Central memory CD8-positive, alpha-beta T cell (primary cell): ENCODE results near the gene PPP1R2.

Experiments used
- ATAC-seq: fragments of 150-1000 bp; cut with Tn5 transposase; replicated peaks from 2 replicates; pipeline ENCODE4 v1.10.0; 2022; ENCODE audit warnings: mild to moderate bottlenecking, moderate FRiP score, moderate number of reproducible peaks; ENCODE audit not compliant: poor library complexity, severe bottlenecking; ENCODE audit errors: extremely low read depth
- DNase-seq, 2 donors: peaks; one replicate each; pipeline ENCODE4 v3.0.0; 2021; ENCODE audit warnings: low spot score in 2 of 2
- H3K27ac Mint-ChIP-seq: one replicate; pipeline ENCODE4 v1.8.0; 2022; ENCODE audit warnings: low read depth, mild to moderate bottlenecking, moderate library complexity, mixed read lengths
- H3K27me3 Mint-ChIP-seq: one replicate; pipeline ENCODE4 v1.8.0; 2022; ENCODE audit warnings: mixed read lengths
- H3K36me3 Mint-ChIP-seq: one replicate; pipeline ENCODE4 v1.8.0; 2022; ENCODE audit warnings: mild to moderate bottlenecking, moderate library complexity, mixed read lengths; ENCODE audit not compliant: insufficient read depth
- H3K4me1 Mint-ChIP-seq: one replicate; pipeline ENCODE4 v1.8.0; 2022; ENCODE audit warnings: mixed read lengths
- H3K4me3 Mint-ChIP-seq: one replicate; pipeline ENCODE4 v1.8.0; 2022; ENCODE audit warnings: mild to moderate bottlenecking, moderate library complexity, mixed read lengths
- H3K9me3 Mint-ChIP-seq: one replicate; pipeline ENCODE4 v1.8.0; 2022; ENCODE audit warnings: mixed read lengths

The PPP1R2 gene

DNA sequence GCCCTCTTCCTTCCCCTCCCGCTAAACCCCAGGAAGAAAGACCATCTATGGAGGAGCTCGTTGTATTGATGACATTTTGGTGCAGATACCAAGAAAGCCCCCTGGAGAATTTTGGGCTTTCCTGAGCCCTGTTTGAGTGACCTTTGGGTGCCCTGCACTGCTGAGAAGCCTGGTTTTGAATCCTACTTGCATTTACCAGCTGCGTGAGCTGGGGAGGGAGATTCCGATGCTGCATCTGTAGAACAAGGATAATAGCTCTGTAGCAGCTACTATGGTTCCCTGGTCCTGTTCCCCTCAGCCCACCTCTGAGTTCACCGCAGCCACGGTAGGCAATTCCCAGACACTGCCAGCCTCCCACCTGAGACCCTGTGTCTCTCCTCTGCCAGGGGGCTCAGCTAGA is 35.4 kb upstream of the PPP1R2 start:
- H3K27ac Mint-ChIP-seq: no peak overlapping the region
- no peak for DNase-seq
- H3K9me3 Mint-ChIP-seq: no peaks in the 10 kb centered on the region
- peaks cover 3% of the 10 kb centered on the region for H3K36me3 Mint-ChIP-seq
- no peak for ATAC-seq
- H3K4me3 Mint-ChIP-seq: no peak overlapping the region
- no peaks in the 10 kb centered on the region for H3K27me3 Mint-ChIP-seq
- H3K4me1 Mint-ChIP-seq: no peaks in the 10 kb centered on the region

- no peaks in the 10 kb centered on the region for H3K9me3 Mint-ChIP-seq
- no peak overlapping the region for H3K27ac Mint-ChIP-seq
- no peak for ATAC-seq
- H3K4me1 Mint-ChIP-seq: no peaks in the 10 kb centered on the region
- no peak overlapping the region for H3K4me3 Mint-ChIP-seq
- no peaks in the 10 kb centered on the region for H3K27me3 Mint-ChIP-seq
- peaks cover 3% of the 10 kb centered on the region for H3K36me3 Mint-ChIP-seq
- DNase-seq: no peak
These were observed 34.6 kb upstream of the PPP1R2 start for GRCh38 chr3:195577645-195578177.

- no peak overlapping the region for H3K4me3 Mint-ChIP-seq
- no peaks in the 10 kb centered on the region for H3K9me3 Mint-ChIP-seq
- H3K4me1 Mint-ChIP-seq: peaks cover 8% of the 10 kb centered on the region
- DNase-seq (no peak), ATAC-seq (no peak)
- no peaks in the 10 kb centered on the region for H3K27me3 Mint-ChIP-seq
- no peaks in the 10 kb centered on the region for H3K36me3 Mint-ChIP-seq
- no peak overlapping the region for H3K27ac Mint-ChIP-seq
These were observed 31.6 kb upstream of the PPP1R2 start for GRCh38 chr3:195574497-195575304.

DNA sequence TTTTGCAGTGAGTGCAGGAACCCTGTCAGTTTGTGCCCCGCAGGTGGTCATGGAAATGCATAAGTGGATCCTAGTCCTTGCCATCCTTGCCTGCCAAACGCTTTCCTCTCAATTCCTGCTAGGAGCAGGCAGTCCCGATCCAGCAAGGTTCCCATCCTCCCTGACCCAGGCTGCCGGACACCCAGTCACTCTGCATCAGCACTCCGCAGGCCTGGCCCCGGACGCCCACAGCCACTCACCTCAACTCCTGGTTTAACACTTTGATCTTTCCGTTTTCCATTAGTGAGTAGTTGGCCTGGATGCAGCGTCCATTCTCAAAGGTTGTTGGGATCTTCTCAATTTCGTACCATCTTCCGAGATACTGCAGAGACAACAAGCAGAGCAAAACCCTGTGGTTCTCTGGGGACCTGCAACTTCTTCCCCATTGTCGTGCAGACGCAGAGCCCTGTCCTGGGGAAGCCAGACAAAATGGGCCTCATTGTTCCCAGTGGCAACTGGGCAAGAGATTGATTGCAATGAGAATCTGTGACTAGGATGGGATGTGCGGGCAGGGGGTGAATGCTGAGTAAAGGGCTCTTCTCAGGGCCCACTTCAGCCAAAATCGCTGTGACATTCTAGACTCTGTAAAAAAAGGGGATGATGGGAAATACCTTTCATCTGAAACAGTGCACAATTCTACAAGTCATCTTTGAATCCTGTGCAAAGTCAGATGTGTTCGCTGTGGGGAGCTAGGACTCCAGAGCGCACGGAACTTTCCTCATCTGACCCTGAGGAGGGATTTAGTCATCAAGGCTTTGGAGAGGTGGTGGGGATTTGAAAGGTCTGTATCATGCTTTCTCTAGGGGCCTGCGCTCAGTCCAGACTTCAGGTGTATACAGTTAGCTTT is 30.7 kb upstream of the PPP1R2 start:
- ATAC-seq: no peak
- Mint-ChIP-seq H3K36me3 (no peaks in the 10 kb centered on the region), H3K27ac (no peak overlapping the region)

GRCh38 chr3:195571361-195571760 is 28.2 kb upstream of the PPP1R2 start:
- Mint-ChIP-seq H3K36me3 (no peaks in the 10 kb centered on the region), H3K27me3 (peaks cover 6% of the 10 kb centered on the region), H3K27ac (no peak overlapping the region), H3K4me3 (no peak overlapping the region), H3K4me1 (peaks cover 13% of the 10 kb centered on the region), H3K9me3 (no peaks in the 10 kb centered on the region)
- ATAC-seq (no peak), DNase-seq (no peak)

More for the DNA sequence above, 30.7 kb upstream of the PPP1R2 start:
- no peak for DNase-seq
- no peaks in the 10 kb centered on the region for H3K9me3 Mint-ChIP-seq
- H3K4me1 Mint-ChIP-seq: peaks cover 8% of the 10 kb centered on the region
- H3K27me3 Mint-ChIP-seq: no peaks in the 10 kb centered on the region
- no peak overlapping the region for H3K4me3 Mint-ChIP-seq

- ATAC-seq (no peak), DNase-seq (no peak)
- no peaks in the 10 kb centered on the region for H3K36me3 Mint-ChIP-seq
- peaks cover 9% of the 10 kb centered on the region for H3K27me3 Mint-ChIP-seq
- H3K4me1 Mint-ChIP-seq: peaks cover 13% of the 10 kb centered on the region
- no peak overlapping the region for H3K4me3 Mint-ChIP-seq
- H3K9me3 Mint-ChIP-seq: no peaks in the 10 kb centered on the region
- no peak overlapping the region for H3K27ac Mint-ChIP-seq
These were observed 27.8 kb upstream of the PPP1R2 start for GRCh38 chr3:195570912-195571311.

DNA sequence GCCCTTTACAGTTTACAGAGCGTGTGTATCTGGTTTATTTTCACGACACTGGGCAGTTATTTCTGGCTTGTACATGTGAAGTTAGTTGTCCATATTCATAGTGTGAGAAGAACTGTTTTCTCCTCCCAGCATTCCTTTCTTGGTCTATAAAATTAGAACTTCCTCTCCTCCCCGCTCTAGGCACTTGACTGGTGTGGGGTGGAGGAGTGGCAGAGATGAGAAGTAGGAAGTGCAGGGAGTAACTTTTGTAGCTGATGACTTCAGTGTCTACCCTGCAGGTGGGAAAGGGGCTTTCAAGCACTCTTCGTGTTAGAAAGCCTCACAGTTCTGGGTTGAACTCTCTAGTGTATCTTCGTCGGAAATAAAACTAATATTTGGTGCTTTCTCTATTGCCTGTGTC is 27.2 kb upstream of the PPP1R2 start:
- Mint-ChIP-seq H3K4me1 (peaks cover 13% of the 10 kb centered on the region), H3K27me3 (peaks cover 9% of the 10 kb centered on the region), H3K36me3 (no peaks in the 10 kb centered on the region), H3K27ac (no peak overlapping the region), H3K4me3 (no peak overlapping the region), H3K9me3 (no peaks in the 10 kb centered on the region)
- DNase-seq (no peak), ATAC-seq (no peak)

- no peak overlapping the region for H3K4me3 Mint-ChIP-seq
- H3K27me3 Mint-ChIP-seq: peaks cover 9% of the 10 kb centered on the region
- no peak overlapping the region for H3K27ac Mint-ChIP-seq
- no peak for ATAC-seq
- H3K9me3 Mint-ChIP-seq: no peaks in the 10 kb centered on the region
- no peaks in the 10 kb centered on the region for H3K36me3 Mint-ChIP-seq
- peaks cover 13% of the 10 kb centered on the region for H3K4me1 Mint-ChIP-seq
- DNase-seq: no peak
These were observed 25.5 kb upstream of the PPP1R2 start for GRCh38 chr3:195568630-195569029.

DNA sequence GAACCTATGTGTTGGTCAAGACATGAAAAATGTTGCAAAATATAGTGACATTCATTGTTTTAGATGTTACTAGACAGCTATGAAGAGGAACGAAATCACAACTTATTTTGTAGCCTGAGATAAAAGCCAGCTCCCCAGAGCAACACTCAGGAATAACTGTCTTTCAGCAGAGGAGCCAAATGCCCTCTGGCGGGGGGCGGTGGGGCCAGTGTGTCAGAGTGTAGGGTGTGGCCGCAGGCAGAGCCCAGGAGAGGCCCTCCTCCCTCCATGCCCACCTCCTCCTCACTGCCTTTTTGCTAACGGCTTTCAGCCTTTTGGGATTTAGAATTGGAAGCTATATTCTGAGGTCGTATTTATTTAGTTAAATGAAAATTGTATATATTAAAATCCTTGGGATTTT is 23.7 kb upstream of the PPP1R2 start:
- Mint-ChIP-seq H3K4me1 (peaks cover 13% of the 10 kb centered on the region), H3K36me3 (no peaks in the 10 kb centered on the region), H3K9me3 (no peaks in the 10 kb centered on the region), H3K4me3 (no peak overlapping the region), H3K27me3 (peaks cover 9% of the 10 kb centered on the region), H3K27ac (no peak overlapping the region)
- DNase-seq (no peak), ATAC-seq (no peak)

DNA sequence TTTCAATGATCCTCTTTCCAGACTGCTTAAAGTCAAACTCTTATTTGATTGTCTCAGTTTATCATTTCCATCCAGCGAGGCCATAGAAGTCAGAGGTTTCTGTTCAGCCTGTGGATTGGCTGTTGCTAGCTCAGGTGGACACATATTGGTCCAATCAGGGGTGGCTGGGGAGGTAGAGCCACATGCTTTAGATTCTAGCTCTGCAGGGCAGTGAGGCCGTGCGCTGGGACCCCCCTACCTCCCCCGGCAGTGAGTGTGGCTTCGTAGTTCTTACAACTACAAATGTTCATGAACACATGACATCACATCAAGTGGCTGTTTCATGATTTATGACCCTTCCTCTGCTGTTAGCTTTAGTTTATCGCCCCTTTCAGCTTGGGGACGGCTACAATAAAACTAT is 22.6 kb upstream of the PPP1R2 start:
- Mint-ChIP-seq H3K36me3 (no peaks in the 10 kb centered on the region), H3K27ac (no peak overlapping the region), H3K9me3 (no peaks in the 10 kb centered on the region), H3K27me3 (peaks cover 9% of the 10 kb centered on the region), H3K4me3 (no peak overlapping the region), H3K4me1 (peaks cover 13% of the 10 kb centered on the region)
- ATAC-seq (no peak), DNase-seq (no peak)

DNA sequence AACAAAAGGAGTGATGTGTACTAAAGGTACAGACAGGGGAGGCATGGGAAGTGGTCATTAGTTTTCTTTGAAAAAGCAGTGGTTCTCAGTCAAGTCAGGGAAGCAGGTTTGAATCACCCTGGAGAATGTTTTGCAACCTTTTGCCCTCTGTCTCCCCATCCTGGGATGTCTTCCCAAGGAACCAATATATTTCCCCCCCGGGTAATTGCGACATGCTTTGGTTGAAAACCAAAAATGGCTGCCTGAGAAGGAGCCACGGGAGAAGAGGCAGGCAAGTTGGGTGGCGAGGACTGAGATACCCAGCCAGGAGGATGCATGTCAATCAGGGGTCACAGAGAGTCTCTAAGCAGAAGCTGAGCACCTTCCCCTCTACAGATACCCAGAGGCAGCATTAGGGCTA is 20.2 kb upstream of the PPP1R2 start:
- no peak for ATAC-seq
- DNase-seq: no peak
- Mint-ChIP-seq H3K36me3 (peaks cover 2% of the 10 kb centered on the region), H3K9me3 (no peaks in the 10 kb centered on the region), H3K27me3 (peaks cover 9% of the 10 kb centered on the region), H3K4me3 (no peak overlapping the region), H3K27ac (no peak overlapping the region), H3K4me1 (peaks cover under 1% of the 10 kb centered on the region)

DNA sequence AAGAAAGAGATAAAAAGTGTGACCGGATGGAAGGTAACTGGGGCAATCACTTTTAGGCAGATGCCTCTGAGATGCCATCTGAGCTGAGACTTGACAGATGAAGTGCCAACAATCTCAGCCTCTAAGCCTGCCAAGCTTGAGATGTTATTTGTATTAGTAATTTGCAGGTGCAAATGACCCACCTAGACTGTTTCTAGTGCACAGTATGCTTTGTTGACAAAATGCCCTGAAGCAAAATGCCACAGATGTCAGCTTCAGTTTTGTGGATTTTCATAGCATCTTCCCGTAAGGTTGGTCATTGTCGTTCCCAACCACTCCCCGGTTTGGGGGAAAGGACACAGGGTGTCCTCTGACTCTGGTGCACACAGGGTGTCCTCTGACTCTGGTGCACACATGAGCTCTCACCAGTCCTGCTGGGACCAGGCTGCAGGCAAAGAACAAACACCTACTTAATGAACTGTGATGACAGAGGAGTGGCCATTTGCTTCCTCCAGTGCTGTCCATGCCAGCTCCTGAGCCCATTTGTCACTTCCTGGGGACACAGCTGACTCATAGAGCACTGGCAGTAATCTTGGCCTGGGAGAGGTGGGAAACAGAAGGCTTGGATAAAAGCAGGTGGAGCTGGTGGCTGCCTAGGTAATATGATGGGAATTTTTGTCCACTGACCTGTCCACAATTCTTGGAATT is 16.7 kb upstream of the PPP1R2 start:
- no peaks in the 10 kb centered on the region for H3K9me3 Mint-ChIP-seq
- no peak for ATAC-seq
- no peaks in the 10 kb centered on the region for H3K27me3 Mint-ChIP-seq
- no peak overlapping the region for H3K27ac Mint-ChIP-seq
- H3K4me1 Mint-ChIP-seq: peaks cover 4% of the 10 kb centered on the region
- H3K36me3 Mint-ChIP-seq: peaks cover 2% of the 10 kb centered on the region
- DNase-seq: no peak
- H3K4me3 Mint-ChIP-seq: no peak overlapping the region
